Thyroid gland (tissue), 4 donors: ENCODE data around the gene IDS. TPM values are rescaled to one million over a fixed set of nuclear protein-coding genes. Genes with fewer than 3 reads are reported as not detected.

Experiments
- DNase-seq, 2 donors: peaks; one replicate each; pipeline ENCODE4 v3.0.0-alpha.2; 2019
- H3K27ac ChIP-seq, 3 donors: fragments of 200-600 bp; sonication (generic); 1 replicate in 2 of 3; 2 replicates in 1 of 3; pipeline ENCODE4 v1.5.1; 2016 to 2019; ENCODE audit warnings: mild to moderate bottlenecking in 1 of 3, moderate library complexity in 1 of 3
- H3K27me3 ChIP-seq: fragments of 200-600 bp; sonication (generic); one replicate; pipeline ENCODE4 v1.5.1; 2019
- H3K36me3 ChIP-seq, 2 donors: fragments of 200-600 bp; sonication (generic); one replicate each; pipeline ENCODE4 v1.5.1; 2016 to 2019
- H3K4me1 ChIP-seq, 2 donors: fragments of 200-600 bp; sonication (generic); one replicate each; pipeline ENCODE4 v1.5.1; 2017 to 2019
- H3K4me3 ChIP-seq, 3 donors: fragments of 200-600 bp; sonication (generic); replicated peaks in 1 of 3; 1 replicate in 2 of 3; 2 replicates in 1 of 3; pipeline ENCODE4 v1.5.1; 2016; ENCODE audit warnings: mild to moderate bottlenecking in 1 of 3
- H3K9me3 ChIP-seq: fragments of 200-600 bp; sonication (generic); one replicate; pipeline ENCODE4 v1.5.1; 2017
- POLR2A ChIP-seq, 2 donors: fragments of 450-650 bp; IDR thresholded peaks; one replicate each; pipeline ENCODE4 v1.6.1; 2017; ENCODE audit warnings: antibody characterized with exemption in 2 of 2, mild to moderate bottlenecking in 2 of 2, moderate library complexity in 1 of 2
- WGBS, 2 donors: methylation state at CpG; one replicate each; pipeline ENCODE4 v1.1.5; 2017; 5-methylcytosine and 5-hydroxymethylcytosine counted together
- intact Hi-C: fragments of 100-400 bp; cut with DNase I; formaldehyde crosslinking; loops from one replicate; pipeline ENCODE4 v1.15.1; 2023
- total RNA-seq, 4 donors: library from RNA; depleted of rRNA; stranded (reverse); fragments of >200 nt; gene quantifications; one replicate each; pipeline ENCODE4 v1.2.3, GENCODE V29; 2016
- TF ChIP-seq, protein P1 (sequence below), 6 experiments: fragments of 200-600 bp in 3 of 6; fragments of 450-650 bp in 3 of 6; sonication (generic) in 3 of 6; IDR thresholded peaks; one replicate each; pipeline ENCODE4 v1.5.1; 2016 to 2019; ENCODE audit warnings: antibody characterized with exemption in 6 of 6, mild to moderate bottlenecking in 2 of 6, inconsistent platforms in 1 of 6, moderate library complexity in 1 of 6

Gene IDS
- total RNA-seq, 4 donors from 2014 or later = 76.8 to 88.6 (median 83.9) TPM

DNA sequence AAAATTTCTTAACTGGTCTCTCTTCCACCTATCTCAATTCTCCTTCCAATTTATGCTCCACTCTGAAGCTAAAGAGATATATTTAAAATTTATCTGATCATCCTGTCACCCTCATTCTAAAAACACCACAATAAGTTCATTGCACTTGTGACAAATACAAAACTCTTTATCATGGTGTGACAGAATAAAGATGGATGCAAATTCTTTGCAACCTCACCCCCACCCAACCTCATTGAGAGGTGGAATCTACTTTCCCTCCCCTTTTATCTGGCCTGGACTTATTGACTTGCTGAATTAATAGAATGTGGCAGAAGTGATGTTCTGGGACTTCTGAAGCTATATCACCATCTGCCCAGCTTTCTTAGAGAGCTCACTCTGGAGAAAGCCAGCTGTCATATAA, 46.5 kb downstream of the IDS start:
- Histone ChIP-seq H3K27ac (no peak overlapping the region), H3K36me3 (no peaks in the 10 kb centered on the region), H3K9me3 (no peaks in the 10 kb centered on the region), H3K27me3 (no peaks in the 10 kb centered on the region), H3K4me3 (no peak overlapping the region), H3K4me1 (no peaks in the 10 kb centered on the region)
- intact Hi-C loops = no loop called here
- no peak for DNase-seq
- TF ChIP-seq, protein P1, sequence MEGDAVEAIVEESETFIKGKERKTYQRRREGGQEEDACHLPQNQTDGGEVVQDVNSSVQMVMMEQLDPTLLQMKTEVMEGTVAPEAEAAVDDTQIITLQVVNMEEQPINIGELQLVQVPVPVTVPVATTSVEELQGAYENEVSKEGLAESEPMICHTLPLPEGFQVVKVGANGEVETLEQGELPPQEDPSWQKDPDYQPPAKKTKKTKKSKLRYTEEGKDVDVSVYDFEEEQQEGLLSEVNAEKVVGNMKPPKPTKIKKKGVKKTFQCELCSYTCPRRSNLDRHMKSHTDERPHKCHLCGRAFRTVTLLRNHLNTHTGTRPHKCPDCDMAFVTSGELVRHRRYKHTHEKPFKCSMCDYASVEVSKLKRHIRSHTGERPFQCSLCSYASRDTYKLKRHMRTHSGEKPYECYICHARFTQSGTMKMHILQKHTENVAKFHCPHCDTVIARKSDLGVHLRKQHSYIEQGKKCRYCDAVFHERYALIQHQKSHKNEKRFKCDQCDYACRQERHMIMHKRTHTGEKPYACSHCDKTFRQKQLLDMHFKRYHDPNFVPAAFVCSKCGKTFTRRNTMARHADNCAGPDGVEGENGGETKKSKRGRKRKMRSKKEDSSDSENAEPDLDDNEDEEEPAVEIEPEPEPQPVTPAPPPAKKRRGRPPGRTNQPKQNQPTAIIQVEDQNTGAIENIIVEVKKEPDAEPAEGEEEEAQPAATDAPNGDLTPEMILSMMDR (IDR thresholded peaks at IDR 0.05) = no peak
- TF ChIP-seq POLR2A (IDR thresholded peaks at IDR 0.05) = no peak

GRCh38 chrX:149456476-149457245, 48.4 kb downstream of the IDS start:
- intact Hi-C loops = no loop called here
- no peak for DNase-seq

DNA sequence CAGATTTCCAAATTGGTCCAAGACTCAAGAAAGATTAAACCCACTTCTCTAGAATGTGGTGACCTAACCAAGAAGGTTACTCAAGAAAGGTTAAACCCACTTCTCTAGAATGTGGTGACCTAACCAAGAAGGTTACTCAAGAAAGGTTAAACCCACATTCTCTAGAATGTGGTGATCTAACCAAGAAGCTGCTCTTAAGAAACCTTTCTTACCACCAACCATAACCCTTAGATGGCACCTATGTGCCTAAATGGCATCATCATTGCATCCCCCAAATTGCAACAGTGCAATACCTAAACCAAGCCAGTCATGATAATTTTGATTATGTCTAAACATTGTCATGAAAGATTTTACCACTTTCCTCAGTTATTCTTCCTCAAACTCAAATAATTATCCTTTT, 49.2 kb downstream of the IDS start:
- intact Hi-C loops = no loop called here
- H3K27ac ChIP-seq = no peak overlapping the region
- no peak for TF ChIP-seq POLR2A (IDR thresholded peaks at IDR 0.05)
- TF ChIP-seq, protein P1 (IDR thresholded peaks at IDR 0.05) = no peak
- H3K4me1 ChIP-seq = no peaks in the 10 kb centered on the region
- no peak for DNase-seq
- H3K27me3 ChIP-seq = no peaks in the 10 kb centered on the region
- no peaks in the 10 kb centered on the region for H3K9me3 ChIP-seq
- no peaks in the 10 kb centered on the region for H3K36me3 ChIP-seq
- H3K4me3 ChIP-seq = no peak overlapping the region

More at GRCh38 chrX:149456476-149457245, 48.4 kb downstream of the IDS start:
- H3K27me3 ChIP-seq = no peaks in the 10 kb centered on the region
- H3K27ac ChIP-seq = no peak overlapping the region
- TF ChIP-seq, protein P1 (IDR thresholded peaks at IDR 0.05) = no peak
- no peak for TF ChIP-seq POLR2A (IDR thresholded peaks at IDR 0.05)
- no peak overlapping the region for H3K4me3 ChIP-seq
- WGBS, 2 donors = 31 to 49% methylated on average over 9 of the region's 9 CpGs
- H3K4me1 ChIP-seq = no peaks in the 10 kb centered on the region
- no peaks in the 10 kb centered on the region for H3K36me3 ChIP-seq
- H3K9me3 ChIP-seq = no peaks in the 10 kb centered on the region

DNA sequence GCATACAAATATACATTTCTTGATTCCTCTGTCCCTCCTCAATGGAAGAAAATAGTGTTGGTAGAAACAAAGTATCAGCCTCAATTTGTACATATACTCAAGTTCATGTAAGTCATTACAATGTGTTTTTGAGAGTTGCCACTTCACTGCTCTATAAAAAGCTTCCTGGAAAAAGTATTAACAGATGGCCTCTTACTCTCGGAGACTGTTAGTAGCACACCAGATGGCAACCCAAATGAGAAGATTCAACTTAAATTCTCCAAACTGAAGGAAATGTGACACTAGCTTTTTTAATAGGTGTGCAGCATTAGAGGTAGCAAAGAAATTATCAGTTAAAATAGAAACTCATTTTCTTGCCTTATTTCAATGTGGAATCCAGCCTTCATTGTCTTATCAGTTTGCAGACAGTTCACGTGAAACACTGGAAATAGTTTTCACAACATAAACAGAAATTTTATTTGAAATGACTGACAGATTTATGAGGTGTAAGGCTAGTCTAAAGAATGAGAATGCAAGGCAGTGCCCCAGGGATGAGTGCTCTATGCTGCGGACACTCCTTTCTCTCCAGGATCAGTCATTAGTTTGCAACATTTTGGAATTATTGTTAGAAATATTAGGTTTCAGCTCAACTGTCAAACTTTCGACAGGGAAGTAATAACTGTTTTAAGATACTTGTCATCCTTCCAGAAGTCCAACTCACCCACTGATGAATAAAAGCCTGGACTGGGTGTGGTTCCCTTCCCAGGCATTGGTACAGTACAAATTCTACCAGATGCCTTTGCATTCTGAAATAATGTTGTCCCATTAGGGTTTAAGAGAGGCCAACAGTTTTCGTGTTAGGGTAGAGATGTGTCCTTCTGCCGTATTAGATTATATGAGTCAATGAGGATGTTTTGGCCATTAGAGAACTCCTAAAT, 50.9 kb downstream of the IDS start:
- WGBS, 2 donors = 82 to 86% methylated on average over 6 of the region's 6 CpGs

More for the DNA sequence above, 50.9 kb downstream of the IDS start:
- TF ChIP-seq POLR2A (IDR thresholded peaks at IDR 0.05) = no peak
- TF ChIP-seq, protein P1 (IDR thresholded peaks at IDR 0.05) = no peak
- no peaks in the 10 kb centered on the region for H3K36me3 ChIP-seq
- H3K27me3 ChIP-seq = no peaks in the 10 kb centered on the region
- intact Hi-C loops = no loop called here
- H3K4me3 ChIP-seq = no peak overlapping the region
- DNase-seq = no peak
- H3K27ac ChIP-seq = no peak overlapping the region
- H3K9me3 ChIP-seq = no peaks in the 10 kb centered on the region
- no peaks in the 10 kb centered on the region for H3K4me1 ChIP-seq
